ENCODE results near the gene CFAP53.

- no peak for TF ChIP-seq CTCF (IDR thresholded peaks at IDR 0.05 in 8 of 11, conservative IDR thresholded peaks at IDR 0.05 in 3 of 11)
- no peak for TF ChIP-seq POLR2A (IDR thresholded peaks at IDR 0.05)
These were observed 32.4 kb upstream of the CFAP53 start for GRCh38 chr18:50298443-50299284.
